ENCODE results near the gene RPP21. TPM values are rescaled to one million over a fixed set of nuclear protein-coding genes. Genes with fewer than 3 reads are reported as not detected.

Gene RPP21
- total and polyA plus RNA-seq, 5 donors, result 15.7 to 70.9 (median 27.4) TPM

DNA sequence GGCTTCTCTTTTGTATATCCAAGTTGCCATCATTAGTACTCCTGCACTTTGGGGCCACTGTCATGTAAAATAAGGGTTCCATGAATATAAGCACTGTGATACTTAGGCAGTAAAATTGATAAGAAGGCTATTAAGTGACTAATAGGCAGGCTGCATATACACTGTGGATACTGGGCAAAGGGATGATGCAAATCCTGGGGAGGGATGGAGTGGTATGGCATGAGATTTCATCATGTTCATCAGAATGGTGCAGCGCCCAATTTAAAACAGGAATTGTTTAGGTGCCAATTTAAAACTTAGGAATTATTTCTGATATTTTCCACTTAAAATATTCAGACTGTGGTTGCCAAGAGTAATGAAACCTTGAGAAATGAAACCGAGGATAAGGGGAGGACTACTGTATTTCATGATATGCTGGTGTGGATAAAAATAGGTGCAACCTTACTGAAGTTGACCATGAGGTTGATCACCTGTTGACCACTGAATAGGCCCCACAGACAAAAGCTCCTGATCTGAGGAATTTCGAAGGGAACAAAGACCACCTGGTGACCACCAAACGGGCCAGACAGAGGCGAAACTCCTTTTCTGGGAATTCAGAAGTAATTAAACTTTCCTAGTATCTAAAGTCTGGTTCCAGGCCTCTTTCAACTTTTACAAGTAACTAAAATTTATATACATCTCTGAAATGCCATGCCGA is 23.1 kb upstream of the RPP21 start:
- H3K27ac ChIP-seq (ENCODE audit: low read length), result no peak overlapping the region
- WGBS, result 85% methylated on average over 6 of the region's 6 CpGs
- H3K9me3 ChIP-seq (ENCODE audit: control insufficient read depth, low read length), result no peaks in the 10 kb centered on the region
- intact Hi-C loops (cut with DNase I), result loop anchor here in 1 of 4 donors (10.0 kb wide), 1 partner anchor 107 kb away; the partner anchor contains the start of gene TRIM26
- H3K27me3 ChIP-seq (ENCODE audit: control insufficient read depth, insufficient read depth), result no peaks in the 10 kb centered on the region
- H3K4me1 ChIP-seq (ENCODE audit: control insufficient read depth, insufficient read depth, low read length), result peaks cover 7% of the 10 kb centered on the region
- ATAC-seq (no peak), DNase-seq (no peak)
- H3K4me3 ChIP-seq (ENCODE audit: low read length), result no peak overlapping the region

GRCh38 chr6:30322527-30323501 is 22.1 kb upstream of the RPP21 start:
- ATAC-seq (no peak), DNase-seq (peak in 2 of 3 donors; percentile 29 to 50)
- Histone ChIP-seq H3K9me3 (ENCODE audit: control insufficient read depth, low read length) (no peaks in the 10 kb centered on the region), H3K4me1 (ENCODE audit: control insufficient read depth, insufficient read depth, low read length) (peaks cover 7% of the 10 kb centered on the region), H3K4me3 (ENCODE audit: low read length) (no peak overlapping the region), H3K27ac (ENCODE audit: low read length) (no peak overlapping the region), H3K27me3 (ENCODE audit: control insufficient read depth, insufficient read depth) (no peaks in the 10 kb centered on the region)
- intact Hi-C loops (cut with DNase I), result loop anchor here in 1 of 4 donors (10.0 kb wide), 1 partner anchor 108 kb away; the partner anchor contains the start of gene TRIM26
- 85% methylated on average over 20 of the region's 20 CpGs for WGBS

- Histone ChIP-seq H3K9me3 (ENCODE audit: control insufficient read depth, low read length) (no peaks in the 10 kb centered on the region), H3K4me1 (ENCODE audit: control insufficient read depth, insufficient read depth, low read length) (peaks cover 7% of the 10 kb centered on the region), H3K27ac (ENCODE audit: low read length) (no peak overlapping the region), H3K27me3 (ENCODE audit: control insufficient read depth, insufficient read depth) (no peaks in the 10 kb centered on the region), H3K4me3 (ENCODE audit: low read length) (no peak overlapping the region)
- intact Hi-C loops (cut with DNase I), result loop anchor here in 1 of 4 donors (10.0 kb wide), 1 partner anchor 109 kb away; the partner anchor contains the start of gene TRIM26
- DNase-seq (no peak), ATAC-seq (no peak)
- WGBS, result 100% methylated on average over 1 of the region's 1 CpG
These were observed 21.1 kb upstream of the RPP21 start for GRCh38 chr6:30323806-30324205.

- intact Hi-C loops (cut with DNase I), result loop anchor here in 1 of 4 donors (10.0 kb wide), 1 partner anchor 111 kb away; the partner anchor contains the start of gene TRIM26
- no peaks in the 10 kb centered on the region for H3K27me3 ChIP-seq (ENCODE audit: control insufficient read depth, insufficient read depth)
- H3K4me1 ChIP-seq (ENCODE audit: control insufficient read depth, insufficient read depth, low read length), result peaks cover 7% of the 10 kb centered on the region
- H3K9me3 ChIP-seq (ENCODE audit: control insufficient read depth, low read length), result no peaks in the 10 kb centered on the region
- DNase-seq (peak in 2 of 3 donors; percentile 57 to 79), ATAC-seq (peak; percentile 58 to 70)
- H3K4me3 ChIP-seq (ENCODE audit: low read length), result peak overlapping the region; percentile 82
- WGBS, result 6% methylated on average over 10 of the region's 10 CpGs
- peak overlapping the region; percentile 95 for H3K27ac ChIP-seq (ENCODE audit: low read length)
These were observed 19.6 kb upstream of the RPP21 start for GRCh38 chr6:30325150-30325872.

- Histone ChIP-seq H3K27ac (ENCODE audit: low read length) (peak overlapping the region; percentile 95), H3K4me3 (ENCODE audit: low read length) (peak overlapping the region; percentile 82), H3K27me3 (ENCODE audit: control insufficient read depth, insufficient read depth) (no peaks in the 10 kb centered on the region), H3K4me1 (ENCODE audit: control insufficient read depth, insufficient read depth, low read length) (peaks cover 7% of the 10 kb centered on the region), H3K9me3 (ENCODE audit: control insufficient read depth, low read length) (no peaks in the 10 kb centered on the region)
- under 1% methylated on average over 29 of the region's 29 CpGs for WGBS
- peak; percentile 88 to 89 for ATAC-seq
- intact Hi-C loops (cut with DNase I), result loop anchor here in 1 of 4 donors (10.0 kb wide), 1 partner anchor 111 kb away; the partner anchor contains the start of gene TRIM26
- peak in 1 of 3 donors; percentile 68 for DNase-seq
These were observed 19.0 kb upstream of the RPP21 start for GRCh38 chr6:30325873-30326525.

DNA sequence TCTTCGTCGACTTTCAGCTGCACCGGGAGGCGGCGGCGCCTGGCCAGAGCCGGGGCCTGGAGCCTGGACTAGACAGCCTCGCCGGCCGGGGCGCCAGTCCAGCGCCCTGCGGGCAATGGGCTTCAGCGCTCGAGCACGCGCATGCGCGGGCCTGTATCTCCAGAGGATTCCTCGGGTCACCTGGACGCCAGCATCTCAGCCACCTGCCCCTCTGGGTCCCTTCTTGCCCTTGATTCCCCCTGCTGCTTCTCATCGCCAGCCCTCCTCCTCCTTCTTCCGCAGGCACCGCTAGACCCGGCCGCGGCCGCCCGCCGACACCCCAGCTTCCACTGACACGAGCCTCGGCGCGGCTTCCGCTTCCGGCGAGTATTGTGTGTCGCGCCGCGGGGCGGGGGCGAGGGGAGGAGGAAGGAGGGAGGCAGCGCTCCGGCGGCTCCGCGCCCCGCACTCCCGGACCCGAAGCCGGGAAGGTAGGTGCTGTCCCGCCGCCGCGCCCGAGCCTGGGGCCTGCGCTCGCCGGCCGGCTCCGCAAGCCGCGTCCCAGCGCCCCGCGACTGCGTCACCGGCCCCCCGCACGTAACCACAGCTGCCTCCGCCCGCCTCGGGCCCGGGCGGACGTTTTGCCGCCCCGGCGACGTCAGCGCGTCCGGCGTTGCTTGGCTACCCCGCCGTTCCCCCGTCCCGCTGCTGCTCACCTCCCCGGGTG is 18.3 kb upstream of the RPP21 start, which contains the start of gene TRIM39:
Gene TRIM39 (plus strand): TSS at position 402 of the 706 bp plus-strand sequence. CDS start 2,391 bp downstream, outside the sequence.
- ATAC-seq (peak; percentile 89 to 91), DNase-seq (peak; percentile 90 to 97 (median 95))
- under 1% methylated on average over 88 of the region's 90 CpGs for WGBS
- H3K9me3 ChIP-seq (ENCODE audit: control insufficient read depth, low read length), result no peaks in the 10 kb centered on the region
- H3K27me3 ChIP-seq (ENCODE audit: control insufficient read depth, insufficient read depth), result no peaks in the 10 kb centered on the region
- peak within 1 kb of the TSS; percentile 95 for H3K27ac ChIP-seq (ENCODE audit: low read length)
- intact Hi-C loops (cut with DNase I), result loop anchor here in 1 of 4 donors (10.0 kb wide), 1 partner anchor 112 kb away; the partner anchor contains the start of gene TRIM26
- H3K4me1 ChIP-seq (ENCODE audit: control insufficient read depth, insufficient read depth, low read length), result peaks cover 7% of the 10 kb centered on the region
- peak within 1 kb of the TSS; percentile 82 for H3K4me3 ChIP-seq (ENCODE audit: low read length)

DNA sequence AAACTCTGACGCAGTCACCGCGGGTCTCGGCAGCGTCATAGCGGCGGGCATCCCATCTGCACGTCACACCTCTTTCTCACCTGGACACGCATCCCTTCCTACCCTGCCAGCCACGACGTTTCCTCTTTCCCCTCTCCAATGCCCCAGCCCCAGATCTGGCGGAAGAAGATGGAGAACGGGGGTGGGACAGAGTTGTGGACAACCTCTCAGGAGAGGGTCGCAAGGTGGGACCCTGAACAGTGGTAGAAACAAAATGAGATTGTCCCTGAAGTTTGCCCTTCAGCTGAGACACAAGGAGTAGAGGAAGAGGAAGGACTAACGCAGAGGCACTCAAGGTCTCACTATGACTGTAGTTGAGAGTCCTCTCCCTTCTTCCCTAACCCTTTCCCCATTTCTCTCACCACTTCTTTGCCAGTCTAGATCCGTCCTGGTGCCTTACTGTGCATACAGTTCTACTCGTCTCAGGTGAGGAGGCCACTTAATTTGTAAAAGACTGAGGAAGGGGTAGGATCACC is 17.7 kb upstream of the RPP21 start:
- Histone ChIP-seq H3K27ac (ENCODE audit: low read length) (peak overlapping the region; percentile 95), H3K4me1 (ENCODE audit: control insufficient read depth, insufficient read depth, low read length) (peaks cover 7% of the 10 kb centered on the region), H3K4me3 (ENCODE audit: low read length) (peak overlapping the region; percentile 82), H3K27me3 (ENCODE audit: control insufficient read depth, insufficient read depth) (no peaks in the 10 kb centered on the region), H3K9me3 (ENCODE audit: control insufficient read depth, low read length) (no peaks in the 10 kb centered on the region)
- WGBS, result 3% methylated on average over 17 of the region's 17 CpGs
- no peak for ATAC-seq
- intact Hi-C loops (cut with DNase I), result loop anchor here in 1 of 4 donors (10.0 kb wide), 1 partner anchor 112 kb away; the partner anchor contains the start of gene TRIM26
- DNase-seq, result no peak

DNA sequence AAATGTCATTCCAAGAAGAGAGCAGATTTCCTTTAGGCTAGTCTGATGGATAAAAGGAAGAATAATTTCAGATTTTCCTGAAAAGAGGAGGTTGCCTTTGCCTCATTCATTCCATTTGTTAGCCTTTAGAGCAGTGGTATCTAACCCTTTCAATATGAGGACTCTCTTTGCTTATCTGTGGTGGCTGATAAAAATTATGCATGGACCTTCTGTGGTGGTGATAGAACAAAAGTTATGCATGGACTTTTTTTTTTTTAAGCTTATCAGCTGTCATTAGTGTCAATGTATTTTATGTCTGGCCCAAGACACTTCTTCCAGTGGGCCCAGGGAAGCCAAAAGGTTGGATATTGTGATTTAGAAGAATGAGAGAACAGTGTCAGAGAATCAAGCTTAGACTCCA is 16.6 kb upstream of the RPP21 start:
- DNase-seq (no peak), ATAC-seq (no peak)
- H3K27me3 ChIP-seq (ENCODE audit: control insufficient read depth, insufficient read depth), result no peaks in the 10 kb centered on the region
- no peak overlapping the region for H3K27ac ChIP-seq (ENCODE audit: low read length)
- H3K9me3 ChIP-seq (ENCODE audit: control insufficient read depth, low read length), result no peaks in the 10 kb centered on the region
- H3K4me1 ChIP-seq (ENCODE audit: control insufficient read depth, insufficient read depth, low read length), result peaks cover 5% of the 10 kb centered on the region
- no peak overlapping the region for H3K4me3 ChIP-seq (ENCODE audit: low read length)
- intact Hi-C loops (cut with DNase I), result loop anchor here in 1 of 4 donors (10.0 kb wide), 1 partner anchor 114 kb away; the partner anchor contains the start of gene TRIM26

DNA sequence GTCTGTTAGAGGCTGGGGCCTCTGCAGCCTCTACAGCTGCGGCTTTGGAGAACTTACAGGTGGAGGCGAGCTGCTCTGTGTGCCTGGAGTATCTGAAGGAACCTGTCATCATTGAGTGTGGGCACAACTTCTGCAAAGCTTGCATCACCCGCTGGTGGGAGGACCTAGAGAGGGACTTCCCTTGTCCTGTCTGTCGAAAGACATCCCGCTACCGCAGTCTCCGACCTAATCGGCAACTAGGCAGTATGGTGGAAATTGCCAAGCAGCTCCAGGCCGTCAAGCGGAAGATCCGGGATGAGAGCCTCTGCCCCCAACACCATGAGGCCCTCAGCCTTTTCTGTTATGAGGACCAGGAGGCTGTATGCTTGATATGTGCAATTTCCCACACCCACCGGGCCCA is 15.6 kb upstream of the RPP21 start:
- ATAC-seq, result no peak
- no peak overlapping the region for H3K27ac ChIP-seq (ENCODE audit: low read length)
- DNase-seq, result peak in 2 of 3 donors; percentile 24 to 50

More for the DNA sequence above, 15.6 kb upstream of the RPP21 start:
- WGBS, result 92% methylated on average over 12 of the region's 12 CpGs
- peaks cover 5% of the 10 kb centered on the region for H3K4me1 ChIP-seq (ENCODE audit: control insufficient read depth, insufficient read depth, low read length)
- no peak overlapping the region for H3K4me3 ChIP-seq (ENCODE audit: low read length)
- no peaks in the 10 kb centered on the region for H3K27me3 ChIP-seq (ENCODE audit: control insufficient read depth, insufficient read depth)
- no peaks in the 10 kb centered on the region for H3K9me3 ChIP-seq (ENCODE audit: control insufficient read depth, low read length)
- intact Hi-C loops (cut with DNase I), result loop anchor here in 1 of 4 donors (10.0 kb wide), 1 partner anchor 115 kb away; the partner anchor contains the start of gene TRIM26
